GM12864 (cell line): ENCODE measurements around the gene CDH4.
"Not testable (repeated sequence)": the region's sequence is repeated elsewhere in the genome, so short reads cannot be mapped to it uniquely, and the experiment has no call there.

Experiments used
- DNase-seq: peaks from one replicate; pipeline ENCODE4 v3.0.0-alpha.2; 2011; ENCODE audit warnings: low read depth
- H3K4me3 ChIP-seq: 2 replicates; pipeline ENCODE4 v1.5.1; 2011; ENCODE audit warnings: mild to moderate bottlenecking, low read depth, low read length, control low read depth
- TF ChIP-seq, protein P1 (sequence below): IDR thresholded peaks from 2 replicates; pipeline ENCODE4 v1.5.1; 2011; ENCODE audit warnings: low read depth, mild to moderate bottlenecking, moderate library complexity, low read length, control low read depth, inconsistent platforms; ENCODE audit errors: missing control alignments

The CDH4 gene

DNA sequence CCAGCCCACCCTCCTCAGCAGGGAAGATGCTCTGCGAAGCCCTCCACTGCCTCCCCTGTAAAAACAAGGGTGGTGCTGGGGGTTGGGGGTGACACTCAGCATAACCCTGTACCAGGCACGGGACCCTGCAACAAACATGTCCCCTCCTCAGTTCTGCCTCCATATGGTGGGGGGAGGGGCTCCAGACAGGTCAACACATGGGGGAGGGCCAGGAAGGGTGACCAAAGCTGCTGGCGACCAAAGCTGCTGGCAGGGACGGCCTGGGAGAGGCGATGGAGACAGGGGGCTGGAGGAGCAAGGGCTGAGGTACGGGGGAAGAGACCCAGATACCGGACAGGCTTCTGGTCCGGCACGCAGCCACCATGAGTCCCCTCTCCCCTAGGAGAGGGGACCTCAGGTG, 690.5 kb downstream of the CDH4 start:
- TF ChIP-seq, protein P1, sequence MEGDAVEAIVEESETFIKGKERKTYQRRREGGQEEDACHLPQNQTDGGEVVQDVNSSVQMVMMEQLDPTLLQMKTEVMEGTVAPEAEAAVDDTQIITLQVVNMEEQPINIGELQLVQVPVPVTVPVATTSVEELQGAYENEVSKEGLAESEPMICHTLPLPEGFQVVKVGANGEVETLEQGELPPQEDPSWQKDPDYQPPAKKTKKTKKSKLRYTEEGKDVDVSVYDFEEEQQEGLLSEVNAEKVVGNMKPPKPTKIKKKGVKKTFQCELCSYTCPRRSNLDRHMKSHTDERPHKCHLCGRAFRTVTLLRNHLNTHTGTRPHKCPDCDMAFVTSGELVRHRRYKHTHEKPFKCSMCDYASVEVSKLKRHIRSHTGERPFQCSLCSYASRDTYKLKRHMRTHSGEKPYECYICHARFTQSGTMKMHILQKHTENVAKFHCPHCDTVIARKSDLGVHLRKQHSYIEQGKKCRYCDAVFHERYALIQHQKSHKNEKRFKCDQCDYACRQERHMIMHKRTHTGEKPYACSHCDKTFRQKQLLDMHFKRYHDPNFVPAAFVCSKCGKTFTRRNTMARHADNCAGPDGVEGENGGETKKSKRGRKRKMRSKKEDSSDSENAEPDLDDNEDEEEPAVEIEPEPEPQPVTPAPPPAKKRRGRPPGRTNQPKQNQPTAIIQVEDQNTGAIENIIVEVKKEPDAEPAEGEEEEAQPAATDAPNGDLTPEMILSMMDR = no peak
- H3K4me3 ChIP-seq = no peak overlapping the region
- no peak for DNase-seq

DNA sequence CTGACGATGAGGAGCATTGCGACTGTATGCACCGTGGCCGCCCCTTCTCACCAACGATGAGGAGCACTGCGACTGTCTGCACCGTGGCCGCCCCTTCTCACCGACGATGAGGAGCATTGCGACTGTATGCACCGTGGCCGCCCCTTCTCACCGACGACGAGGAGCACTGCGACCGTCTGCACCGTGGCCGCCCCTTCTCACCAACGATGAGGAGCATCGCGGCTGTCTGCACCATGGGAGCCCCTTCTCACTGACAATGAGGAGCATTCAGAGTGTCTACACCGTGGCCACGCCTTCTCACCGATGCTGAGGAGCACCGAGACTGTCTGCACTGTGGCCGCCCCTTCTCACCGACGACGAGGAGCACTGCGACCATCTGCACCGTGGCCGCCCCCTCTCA, 692.9 kb downstream of the CDH4 start:
- not testable (repeated sequence) for H3K4me3 ChIP-seq, DNase-seq

DNA sequence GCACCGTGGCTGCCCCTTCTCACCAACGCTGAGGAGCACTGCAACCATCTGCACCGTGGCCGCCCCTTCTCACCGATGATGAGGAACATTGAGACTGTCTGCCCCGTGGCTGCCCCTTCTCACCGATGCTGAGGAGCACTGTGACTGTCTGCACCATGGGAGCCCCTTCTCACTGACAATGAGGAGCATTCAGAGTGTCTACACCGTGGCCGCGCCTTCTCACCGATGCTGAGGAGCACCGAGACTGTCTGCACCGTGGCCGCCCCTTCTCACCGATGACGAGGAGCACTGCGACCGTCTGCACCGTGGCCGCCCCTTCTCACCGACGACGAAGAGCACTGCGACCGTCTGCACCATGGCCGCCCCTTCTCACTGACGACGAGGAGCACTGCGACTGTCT, 693.4 kb downstream of the CDH4 start:
- H3K4me3 ChIP-seq, DNase-seq: not testable (repeated sequence)

DNA sequence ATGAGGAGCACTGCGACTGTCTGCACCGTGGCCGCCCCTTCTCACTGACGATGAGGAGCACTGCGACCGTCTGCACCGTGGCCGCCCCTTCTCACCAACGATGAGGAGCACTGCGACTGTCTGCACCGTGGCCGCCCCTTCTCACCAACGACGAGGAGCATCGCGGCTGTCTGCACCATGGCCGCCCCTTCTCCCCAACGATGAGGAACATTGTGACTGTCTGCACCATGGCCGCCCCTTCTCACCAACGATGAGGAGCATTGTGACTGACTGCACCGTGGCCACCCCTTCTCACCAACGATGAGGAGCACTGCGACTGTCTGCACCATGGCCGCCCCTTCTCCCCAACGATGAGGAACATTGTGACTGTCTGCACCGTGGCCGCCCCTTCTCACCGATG, 696.0 kb downstream of the CDH4 start:
- DNase-seq, H3K4me3 ChIP-seq: not testable (repeated sequence)

DNA sequence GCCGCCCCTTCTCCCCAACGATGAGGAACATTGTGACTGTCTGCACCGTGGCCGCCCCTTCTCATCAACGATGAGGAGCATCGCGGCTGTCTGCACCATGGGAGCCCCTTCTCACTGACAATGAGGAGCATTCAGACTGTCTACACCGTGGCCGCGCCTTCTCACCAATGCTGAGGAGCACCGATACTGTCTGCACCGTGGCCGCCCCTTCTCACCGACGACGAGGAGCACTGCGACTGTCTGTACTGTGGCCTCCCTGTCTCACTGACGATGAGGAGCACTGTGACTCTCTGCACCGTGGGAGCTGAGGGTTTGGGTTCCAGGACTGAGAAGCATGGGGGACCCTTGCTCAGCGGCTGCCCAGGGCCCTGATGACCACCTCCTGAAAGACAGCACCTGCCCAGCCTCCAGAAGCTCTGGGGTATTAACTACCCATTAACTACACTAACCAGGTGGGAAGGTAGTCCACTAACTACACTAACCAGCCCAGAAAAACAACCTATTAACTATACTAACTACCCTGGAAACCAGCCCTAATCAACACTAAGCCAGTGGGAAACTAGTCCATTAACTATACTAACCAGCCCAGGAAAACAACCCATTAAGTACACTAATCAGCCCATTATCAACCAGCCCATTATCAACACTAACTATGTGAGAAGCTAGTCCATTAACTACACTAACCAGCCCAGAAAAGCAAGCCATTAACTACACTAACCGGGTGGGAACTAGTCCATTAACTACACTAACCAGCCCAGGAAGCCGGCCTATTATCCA, 696.7 kb downstream of the CDH4 start:
- DNase-seq = no peak
- TF ChIP-seq, protein P1 = no peak
- no peak overlapping the region for H3K4me3 ChIP-seq

DNA sequence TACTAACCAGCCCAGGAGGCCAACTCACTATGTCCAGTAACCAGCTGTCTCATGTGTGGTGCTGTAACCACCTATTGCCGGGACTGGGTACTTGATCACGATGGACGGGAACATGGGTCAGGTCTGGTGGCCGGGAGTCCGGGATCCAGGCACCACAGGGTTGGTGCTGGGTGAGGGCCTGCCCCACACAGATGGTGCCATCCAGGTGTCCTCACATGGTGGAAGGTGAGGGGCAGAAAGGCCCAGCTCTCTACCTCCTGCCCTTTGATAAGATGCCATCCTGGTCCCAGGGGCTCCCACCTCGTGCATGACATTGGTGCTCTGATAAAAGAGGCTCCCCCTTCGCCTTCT, 697.3 kb downstream of the CDH4 start:
- TF ChIP-seq, protein P1 = no peak
- no peak for DNase-seq
- no peak overlapping the region for H3K4me3 ChIP-seq

DNA sequence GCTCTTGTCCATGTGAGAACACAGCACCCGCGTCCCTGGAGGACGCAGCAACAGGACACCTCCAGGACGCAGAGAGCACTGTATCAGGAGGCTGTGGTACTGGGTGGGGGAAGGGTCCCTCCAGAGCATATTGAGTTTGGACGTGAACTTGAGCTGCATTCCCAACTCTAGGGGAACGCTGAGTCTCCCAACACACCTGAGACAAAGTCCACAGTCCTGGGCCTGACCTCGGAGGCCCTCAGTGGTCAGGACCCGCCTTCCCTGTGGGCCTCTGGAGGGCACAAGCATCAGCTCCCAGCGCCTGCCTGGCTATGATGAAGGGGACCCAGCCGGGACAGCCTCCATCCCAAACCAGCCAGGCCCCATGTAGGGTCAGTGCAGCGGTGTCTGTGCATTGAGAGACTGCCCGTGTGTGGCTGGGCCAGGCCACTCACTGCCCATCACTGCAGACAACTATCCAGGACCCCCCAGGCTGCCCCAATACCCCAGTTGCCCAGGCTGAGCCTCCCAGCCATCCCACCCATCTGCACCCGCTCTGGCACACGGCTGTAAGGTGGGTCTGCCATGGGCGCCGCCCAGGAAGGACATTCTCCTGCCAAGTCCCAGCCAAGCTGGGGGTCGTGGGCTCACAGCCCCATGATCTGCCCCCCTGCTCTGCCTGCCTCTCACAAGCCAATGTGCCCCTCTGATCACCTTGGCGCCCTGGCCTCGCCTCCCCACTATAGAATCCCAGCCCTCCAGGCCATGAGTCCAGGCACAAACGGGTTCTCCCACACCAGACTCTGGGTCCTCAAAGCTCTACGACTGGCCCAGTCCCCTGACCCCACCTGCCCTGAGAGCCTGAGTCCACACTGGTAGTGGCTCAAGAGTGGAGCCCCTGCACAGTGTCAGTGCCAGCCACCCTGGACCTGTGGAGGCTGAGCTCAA, 697.9 kb downstream of the CDH4 start:
- H3K4me3 ChIP-seq = no peak overlapping the region
- no peak for DNase-seq
- TF ChIP-seq, protein P1 = no peak

DNA sequence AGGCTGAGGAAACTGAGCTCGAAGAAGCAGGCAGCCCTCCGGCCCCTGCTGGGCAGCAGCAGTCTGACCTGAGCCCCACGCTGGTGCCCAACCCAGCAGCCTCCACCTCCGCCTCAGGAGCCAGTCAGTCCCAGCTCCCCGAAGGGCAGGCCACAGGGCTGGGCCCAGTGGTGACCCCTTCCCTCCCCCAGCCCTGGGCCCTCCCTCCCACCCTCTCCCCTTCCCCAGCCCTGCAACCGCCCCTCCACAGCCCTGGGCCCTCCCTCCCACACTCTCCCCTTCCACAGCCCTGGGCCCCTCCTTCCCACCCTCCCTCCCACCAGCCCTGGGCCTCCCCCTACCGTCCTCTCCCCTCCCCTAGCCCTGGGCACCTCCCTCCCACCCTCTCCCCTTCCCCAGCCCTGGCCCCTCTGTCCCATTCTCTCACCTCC, 698.6 kb downstream of the CDH4 start:
- TF ChIP-seq, protein P1 = no peak
- DNase-seq = no peak
- no peak overlapping the region for H3K4me3 ChIP-seq
